ENCODE results near the gene TAF9. TPM values are rescaled to one million over a fixed set of nuclear protein-coding genes. Genes with fewer than 3 reads are reported as not detected.

The TAF9 gene
- polyA plus RNA-seq, 3 donors: 50.2 to 156 (median 143) TPM

DNA sequence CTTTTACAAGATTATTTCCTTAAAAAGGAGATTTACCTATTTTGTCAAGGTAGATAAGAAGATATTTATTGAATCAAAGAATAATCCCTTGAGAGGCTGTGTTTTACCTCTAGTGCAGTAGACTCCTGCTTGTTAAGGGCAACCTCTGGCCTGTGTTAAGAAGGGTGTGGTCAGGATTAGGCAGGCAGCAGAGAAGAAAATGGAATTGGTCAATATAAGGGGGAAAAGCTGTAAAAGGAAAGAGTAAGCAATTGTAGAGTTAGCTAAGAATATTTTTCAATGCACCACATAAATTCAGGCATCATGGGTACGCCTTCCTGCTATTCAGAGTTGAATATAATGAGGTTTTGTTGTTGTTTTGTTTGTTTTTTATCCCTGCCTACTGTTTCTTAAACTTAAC lies 43.0 kb downstream of the TAF9 start:
- H3K4me3 Mint-ChIP-seq: no peak overlapping the region
- DNase-seq: no peak
- H3K27ac Mint-ChIP-seq: peak overlapping the region in 1 of 7 donors; percentile 1
- H3K9me3 Mint-ChIP-seq: peaks cover 0 to 2% (median 0%) of the 10 kb centered on the region in 7 donors
- H3K4me1 Mint-ChIP-seq: peaks cover 8% of the 10 kb centered on the region
- no peak overlapping the region for H3K4me3 ChIP-seq (replicated peaks in 1 of 3; ENCODE audit: low read depth in 2 of 3, low read length in 3 of 3)
- TF ChIP-seq, protein P1, sequence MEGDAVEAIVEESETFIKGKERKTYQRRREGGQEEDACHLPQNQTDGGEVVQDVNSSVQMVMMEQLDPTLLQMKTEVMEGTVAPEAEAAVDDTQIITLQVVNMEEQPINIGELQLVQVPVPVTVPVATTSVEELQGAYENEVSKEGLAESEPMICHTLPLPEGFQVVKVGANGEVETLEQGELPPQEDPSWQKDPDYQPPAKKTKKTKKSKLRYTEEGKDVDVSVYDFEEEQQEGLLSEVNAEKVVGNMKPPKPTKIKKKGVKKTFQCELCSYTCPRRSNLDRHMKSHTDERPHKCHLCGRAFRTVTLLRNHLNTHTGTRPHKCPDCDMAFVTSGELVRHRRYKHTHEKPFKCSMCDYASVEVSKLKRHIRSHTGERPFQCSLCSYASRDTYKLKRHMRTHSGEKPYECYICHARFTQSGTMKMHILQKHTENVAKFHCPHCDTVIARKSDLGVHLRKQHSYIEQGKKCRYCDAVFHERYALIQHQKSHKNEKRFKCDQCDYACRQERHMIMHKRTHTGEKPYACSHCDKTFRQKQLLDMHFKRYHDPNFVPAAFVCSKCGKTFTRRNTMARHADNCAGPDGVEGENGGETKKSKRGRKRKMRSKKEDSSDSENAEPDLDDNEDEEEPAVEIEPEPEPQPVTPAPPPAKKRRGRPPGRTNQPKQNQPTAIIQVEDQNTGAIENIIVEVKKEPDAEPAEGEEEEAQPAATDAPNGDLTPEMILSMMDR (IDR thresholded peaks at IDR 0.05): no peak
- no peak overlapping the region for H3K27ac ChIP-seq (ENCODE audit: low read depth in 1 of 2, low read length in 2 of 2)
- intact Hi-C loops (cut with micrococcal nuclease): no loop called here
- H3K27me3 Mint-ChIP-seq (ENCODE audit: low read depth in 3 of 3): no peaks in the 10 kb centered on the region
- no peaks in the 10 kb centered on the region for H4K20me1 ChIP-seq (ENCODE audit: insufficient read depth, low read length)
- H3K79me2 ChIP-seq (ENCODE audit: insufficient read depth, low read length): no peaks in the 10 kb centered on the region
- no peak overlapping the region for H3K4me2 ChIP-seq (replicated peaks; ENCODE audit: extremely low read depth, low read length, poor library complexity, severe bottlenecking)
- no CpG with 5 or more reads among the region's 1 CpG for WGBS (ENCODE audit: insufficient coverage)
- H3K36me3 ChIP-seq (replicated peaks in 1 of 2; ENCODE audit: control insufficient read depth in 1 of 2, insufficient read depth in 2 of 2, low read length in 2 of 2): peaks cover 0 to 4% of the 10 kb centered on the region in 2 donors
- H3K9me3 ChIP-seq (replicated peaks in 1 of 2; ENCODE audit: control insufficient read depth in 1 of 2, insufficient read depth in 1 of 2, low read length in 2 of 2): no peaks in the 10 kb centered on the region
- H3K36me3 Mint-ChIP-seq: peaks cover 0 to 5% of the 10 kb centered on the region in 2 donors
- H2AFZ ChIP-seq (ENCODE audit: insufficient read depth, low read depth, low read length, poor library complexity, severe bottlenecking): no peak overlapping the region
- H3K27me3 ChIP-seq (ENCODE audit: control insufficient read depth in 2 of 2, insufficient read depth in 2 of 2, low read length in 2 of 2): no peaks in the 10 kb centered on the region
- H3K4me1 ChIP-seq (ENCODE audit: control insufficient read depth in 1 of 2, insufficient read depth in 2 of 2, low read length in 2 of 2): peaks cover under 1 to 2% of the 10 kb centered on the region in 2 donors
- no peak overlapping the region for H3K9ac ChIP-seq (ENCODE audit: insufficient read depth, low read length, poor library complexity, severe bottlenecking)

DNA sequence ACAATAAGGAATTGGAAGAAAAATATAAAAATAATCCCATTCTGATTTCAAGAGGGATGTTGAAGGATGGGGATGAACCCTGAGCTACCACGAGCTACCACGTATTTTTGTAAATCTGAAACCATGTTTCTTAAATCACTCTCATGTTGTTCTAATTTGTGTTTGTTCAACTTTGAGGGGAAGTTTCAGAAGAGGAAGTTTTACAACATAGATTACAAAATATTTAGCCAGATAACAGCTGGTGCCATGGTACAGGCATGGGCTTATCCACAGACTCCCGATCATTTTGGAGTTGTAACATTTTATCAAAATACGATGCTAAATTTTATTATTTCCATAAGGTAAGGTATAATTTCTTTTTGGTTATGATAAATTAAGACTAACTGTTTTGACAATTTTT lies 51.9 kb downstream of the TAF9 start:
- Histone ChIP-seq H3K36me3 (replicated peaks in 1 of 2; ENCODE audit: control insufficient read depth in 1 of 2, insufficient read depth in 2 of 2, low read length in 2 of 2) (peaks cover 13 to 26% of the 10 kb centered on the region in 2 donors), H3K79me2 (ENCODE audit: insufficient read depth, low read length) (no peaks in the 10 kb centered on the region), H3K9me3 (replicated peaks in 1 of 2; ENCODE audit: control insufficient read depth in 1 of 2, insufficient read depth in 1 of 2, low read length in 2 of 2) (no peaks in the 10 kb centered on the region), H2AFZ (ENCODE audit: insufficient read depth, low read depth, low read length, poor library complexity, severe bottlenecking) (peak overlapping the region; percentile 60), H3K27ac (ENCODE audit: low read depth in 1 of 2, low read length in 2 of 2) (peak overlapping the region; percentile 46 to 59), H3K4me3 (replicated peaks in 1 of 3; ENCODE audit: low read depth in 2 of 3, low read length in 3 of 3) (peak overlapping the region; percentile 8 to 60 (median 40)), H3K9ac (ENCODE audit: insufficient read depth, low read length, poor library complexity, severe bottlenecking) (peak overlapping the region; percentile 12), H4K20me1 (ENCODE audit: insufficient read depth, low read length) (no peaks in the 10 kb centered on the region), H3K4me1 (ENCODE audit: control insufficient read depth in 1 of 2, insufficient read depth in 2 of 2, low read length in 2 of 2) (peaks cover 13 to 16% of the 10 kb centered on the region in 2 donors), H3K4me2 (replicated peaks; ENCODE audit: extremely low read depth, low read length, poor library complexity, severe bottlenecking) (peak overlapping the region; percentile 62), H3K27me3 (ENCODE audit: control insufficient read depth in 2 of 2, insufficient read depth in 2 of 2, low read length in 2 of 2) (no peaks in the 10 kb centered on the region)
- peak overlapping the region; percentile 62 to 80 for H3K4me3 Mint-ChIP-seq
- peak; percentile 15 to 46 (median 17) for DNase-seq
- H3K9me3 Mint-ChIP-seq: peaks cover 0 to 2% (median 0%) of the 10 kb centered on the region in 7 donors
- peaks cover 0 to 2% (median 1%) of the 10 kb centered on the region in 3 donors for H3K27me3 Mint-ChIP-seq (ENCODE audit: low read depth in 3 of 3)
- H3K4me1 Mint-ChIP-seq: peaks cover 25% of the 10 kb centered on the region
- intact Hi-C loops (cut with micrococcal nuclease): no loop called here
- peak overlapping the region; percentile 50 to 87 (median 83) for H3K27ac Mint-ChIP-seq
- TF ChIP-seq, protein P1 (IDR thresholded peaks at IDR 0.05): no peak
- WGBS (ENCODE audit: insufficient coverage): no CpG with 5 or more reads among the region's 4 CpGs
- peaks cover 30 to 41% of the 10 kb centered on the region in 2 donors for H3K36me3 Mint-ChIP-seq

Measured in CD14-positive monocyte (primary cell).